Measurements from ENCODE around the gene ANXA4.

GRCh38 chr2:69785358-69785757, 43.4 kb downstream of the ANXA4 start:
- TF ChIP-seq TAF1 (conservative IDR thresholded peaks at IDR 0.05) (no peak), GABPA (IDR thresholded peaks at IDR 0.05 in 1 of 2, conservative IDR thresholded peaks at IDR 0.05 in 1 of 2) (no peak), FOXA1 (IDR thresholded peaks at IDR 0.05) (no peak), MAX (IDR thresholded peaks at IDR 0.05) (no peak), RAD21 (IDR thresholded peaks at IDR 0.05) (no peak), SP1 (IDR thresholded peaks at IDR 0.05) (no peak), JUND (IDR thresholded peaks at IDR 0.05) (no peak), REST (IDR thresholded peaks at IDR 0.05) (no peak)
- TF ChIP-seq, protein P1, sequence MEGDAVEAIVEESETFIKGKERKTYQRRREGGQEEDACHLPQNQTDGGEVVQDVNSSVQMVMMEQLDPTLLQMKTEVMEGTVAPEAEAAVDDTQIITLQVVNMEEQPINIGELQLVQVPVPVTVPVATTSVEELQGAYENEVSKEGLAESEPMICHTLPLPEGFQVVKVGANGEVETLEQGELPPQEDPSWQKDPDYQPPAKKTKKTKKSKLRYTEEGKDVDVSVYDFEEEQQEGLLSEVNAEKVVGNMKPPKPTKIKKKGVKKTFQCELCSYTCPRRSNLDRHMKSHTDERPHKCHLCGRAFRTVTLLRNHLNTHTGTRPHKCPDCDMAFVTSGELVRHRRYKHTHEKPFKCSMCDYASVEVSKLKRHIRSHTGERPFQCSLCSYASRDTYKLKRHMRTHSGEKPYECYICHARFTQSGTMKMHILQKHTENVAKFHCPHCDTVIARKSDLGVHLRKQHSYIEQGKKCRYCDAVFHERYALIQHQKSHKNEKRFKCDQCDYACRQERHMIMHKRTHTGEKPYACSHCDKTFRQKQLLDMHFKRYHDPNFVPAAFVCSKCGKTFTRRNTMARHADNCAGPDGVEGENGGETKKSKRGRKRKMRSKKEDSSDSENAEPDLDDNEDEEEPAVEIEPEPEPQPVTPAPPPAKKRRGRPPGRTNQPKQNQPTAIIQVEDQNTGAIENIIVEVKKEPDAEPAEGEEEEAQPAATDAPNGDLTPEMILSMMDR (IDR thresholded peaks at IDR 0.05; ENCODE audit: low read depth, low read length, missing input control): no peak
- TF ChIP-seq, protein P2, sequence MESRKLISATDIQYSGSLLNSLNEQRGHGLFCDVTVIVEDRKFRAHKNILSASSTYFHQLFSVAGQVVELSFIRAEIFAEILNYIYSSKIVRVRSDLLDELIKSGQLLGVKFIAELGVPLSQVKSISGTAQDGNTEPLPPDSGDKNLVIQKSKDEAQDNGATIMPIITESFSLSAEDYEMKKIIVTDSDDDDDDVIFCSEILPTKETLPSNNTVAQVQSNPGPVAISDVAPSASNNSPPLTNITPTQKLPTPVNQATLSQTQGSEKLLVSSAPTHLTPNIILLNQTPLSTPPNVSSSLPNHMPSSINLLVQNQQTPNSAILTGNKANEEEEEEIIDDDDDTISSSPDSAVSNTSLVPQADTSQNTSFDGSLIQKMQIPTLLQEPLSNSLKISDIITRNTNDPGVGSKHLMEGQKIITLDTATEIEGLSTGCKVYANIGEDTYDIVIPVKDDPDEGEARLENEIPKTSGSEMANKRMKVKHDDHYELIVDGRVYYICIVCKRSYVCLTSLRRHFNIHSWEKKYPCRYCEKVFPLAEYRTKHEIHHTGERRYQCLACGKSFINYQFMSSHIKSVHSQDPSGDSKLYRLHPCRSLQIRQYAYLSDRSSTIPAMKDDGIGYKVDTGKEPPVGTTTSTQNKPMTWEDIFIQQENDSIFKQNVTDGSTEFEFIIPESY (IDR thresholded peaks at IDR 0.05): no peak

Data from liver (tissue), 3 donors.